Measurements from ENCODE around the gene SDHAF4.

SDHAF4 gene

GRCh38 chr6:70590400-70590799 is 23.7 kb downstream of the SDHAF4 start:
- H3K4me3 ChIP-seq (ENCODE audit: low read depth, low read length, poor library complexity, severe bottlenecking), result no peak overlapping the region
- H2AFZ ChIP-seq (ENCODE audit: low read length), result no peak overlapping the region
- H3K9me3 ChIP-seq (ENCODE audit: low read length), result no peaks in the 10 kb centered on the region
- no peaks in the 10 kb centered on the region for H4K20me1 ChIP-seq (ENCODE audit: insufficient read depth, low read length)
- TF ChIP-seq, protein P1, sequence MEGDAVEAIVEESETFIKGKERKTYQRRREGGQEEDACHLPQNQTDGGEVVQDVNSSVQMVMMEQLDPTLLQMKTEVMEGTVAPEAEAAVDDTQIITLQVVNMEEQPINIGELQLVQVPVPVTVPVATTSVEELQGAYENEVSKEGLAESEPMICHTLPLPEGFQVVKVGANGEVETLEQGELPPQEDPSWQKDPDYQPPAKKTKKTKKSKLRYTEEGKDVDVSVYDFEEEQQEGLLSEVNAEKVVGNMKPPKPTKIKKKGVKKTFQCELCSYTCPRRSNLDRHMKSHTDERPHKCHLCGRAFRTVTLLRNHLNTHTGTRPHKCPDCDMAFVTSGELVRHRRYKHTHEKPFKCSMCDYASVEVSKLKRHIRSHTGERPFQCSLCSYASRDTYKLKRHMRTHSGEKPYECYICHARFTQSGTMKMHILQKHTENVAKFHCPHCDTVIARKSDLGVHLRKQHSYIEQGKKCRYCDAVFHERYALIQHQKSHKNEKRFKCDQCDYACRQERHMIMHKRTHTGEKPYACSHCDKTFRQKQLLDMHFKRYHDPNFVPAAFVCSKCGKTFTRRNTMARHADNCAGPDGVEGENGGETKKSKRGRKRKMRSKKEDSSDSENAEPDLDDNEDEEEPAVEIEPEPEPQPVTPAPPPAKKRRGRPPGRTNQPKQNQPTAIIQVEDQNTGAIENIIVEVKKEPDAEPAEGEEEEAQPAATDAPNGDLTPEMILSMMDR (IDR thresholded peaks at IDR 0.05; ENCODE audit: low read length), result no peak
- no peak for TF ChIP-seq EZH2 (IDR thresholded peaks at IDR 0.05; ENCODE audit: borderline replicate concordance, low read length)
- no peak overlapping the region for H3K4me2 ChIP-seq (ENCODE audit: low read length)
- no peak overlapping the region for H3K9ac ChIP-seq (ENCODE audit: low read length)
- H3K9me2 ChIP-seq (ENCODE audit: low read depth, low read length), result no peaks in the 10 kb centered on the region
- H3K79me2 ChIP-seq (ENCODE audit: insufficient read depth, low read length), result no peaks in the 10 kb centered on the region
- H3K27ac ChIP-seq (ENCODE audit: low read depth, low read length, poor library complexity, severe bottlenecking), result no peak overlapping the region
- H3K4me1 ChIP-seq (ENCODE audit: insufficient read depth, low read length, severe bottlenecking), result no peaks in the 10 kb centered on the region
- no peaks in the 10 kb centered on the region for H3F3A ChIP-seq (ENCODE audit: insufficient read depth, low read length)
- no peaks in the 10 kb centered on the region for H3K27me3 ChIP-seq (ENCODE audit: insufficient read depth, low read length)
- H3K36me3 ChIP-seq (ENCODE audit: insufficient read depth, low read length), result peaks cover 6% of the 10 kb centered on the region

DNA sequence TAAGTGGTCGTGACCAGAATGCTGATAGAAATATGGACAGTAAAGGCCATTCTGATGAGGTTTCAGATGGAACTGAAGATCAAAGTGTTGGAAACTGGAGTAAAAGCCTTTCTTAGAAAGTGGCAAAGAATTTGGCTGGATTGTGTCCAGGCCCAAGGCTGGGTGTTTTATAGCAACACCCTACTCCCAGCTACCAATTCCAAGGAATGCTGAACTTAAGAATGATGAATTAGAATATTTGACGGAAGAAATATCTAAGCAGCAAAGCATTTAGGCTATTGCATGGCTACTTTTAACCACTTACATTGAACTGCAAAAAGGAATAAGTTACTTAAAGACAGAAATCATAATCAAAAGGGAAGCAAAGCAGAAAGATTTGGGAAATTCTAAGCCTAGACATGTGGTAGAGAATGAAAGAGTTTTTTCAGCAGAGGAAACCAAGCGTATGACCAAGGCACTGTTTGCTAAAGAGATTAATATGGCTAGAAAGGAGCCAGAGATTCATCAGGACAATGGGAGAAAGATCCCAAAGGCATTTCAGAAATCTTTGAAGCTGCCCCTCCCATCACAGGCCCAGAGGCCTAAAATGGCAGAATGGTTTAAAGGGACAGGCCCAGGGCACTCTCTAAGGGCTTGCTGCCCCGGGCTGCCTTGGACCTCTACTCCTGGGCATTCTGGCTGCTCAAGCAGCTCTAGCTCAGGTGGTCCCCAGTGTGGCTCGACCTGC is 25.8 kb downstream of the SDHAF4 start:
- no peaks in the 10 kb centered on the region for H3K9me2 ChIP-seq (ENCODE audit: low read depth, low read length)
- no peak overlapping the region for H3K4me2 ChIP-seq (ENCODE audit: low read length)
- no peak overlapping the region for H3K9ac ChIP-seq (ENCODE audit: low read length)
- H3K36me3 ChIP-seq (ENCODE audit: insufficient read depth, low read length), result no peaks in the 10 kb centered on the region
- no peaks in the 10 kb centered on the region for H4K20me1 ChIP-seq (ENCODE audit: insufficient read depth, low read length)
- no peak overlapping the region for H3K27ac ChIP-seq (ENCODE audit: low read depth, low read length, poor library complexity, severe bottlenecking)
- H3K4me1 ChIP-seq (ENCODE audit: insufficient read depth, low read length, severe bottlenecking), result no peaks in the 10 kb centered on the region
- H2AFZ ChIP-seq (ENCODE audit: low read length), result no peak overlapping the region
- no peaks in the 10 kb centered on the region for H3K9me3 ChIP-seq (ENCODE audit: low read length)
- H3K27me3 ChIP-seq (ENCODE audit: insufficient read depth, low read length), result no peaks in the 10 kb centered on the region
- no peak for TF ChIP-seq EZH2 (IDR thresholded peaks at IDR 0.05; ENCODE audit: borderline replicate concordance, low read length)
- TF ChIP-seq, protein P1 (IDR thresholded peaks at IDR 0.05; ENCODE audit: low read length), result no peak
- H3K79me2 ChIP-seq (ENCODE audit: insufficient read depth, low read length), result no peaks in the 10 kb centered on the region
- no peaks in the 10 kb centered on the region for H3F3A ChIP-seq (ENCODE audit: insufficient read depth, low read length)
- H3K4me3 ChIP-seq (ENCODE audit: low read depth, low read length, poor library complexity, severe bottlenecking), result no peak overlapping the region

DNA sequence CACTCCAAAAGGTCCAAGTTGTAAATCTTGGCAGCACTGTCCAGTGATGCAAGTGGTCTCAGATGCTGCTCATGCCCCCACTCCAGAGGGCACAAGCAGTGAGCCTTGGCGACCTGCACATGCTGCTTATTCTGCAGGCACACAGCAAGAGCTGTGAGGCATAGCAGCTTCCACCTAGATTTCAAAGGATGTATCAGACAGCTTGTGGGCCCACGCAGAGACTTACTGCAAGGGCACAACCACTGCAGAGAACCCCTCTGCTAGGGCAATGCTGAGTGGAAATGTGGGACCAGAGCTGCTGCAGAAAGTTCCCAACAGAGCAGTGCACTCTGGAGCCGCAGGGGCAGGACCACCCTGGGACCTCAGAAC is 26.4 kb downstream of the SDHAF4 start:
- no peak overlapping the region for H3K9ac ChIP-seq (ENCODE audit: low read length)
- no peaks in the 10 kb centered on the region for H3K79me2 ChIP-seq (ENCODE audit: insufficient read depth, low read length)
- no peak overlapping the region for H3K4me3 ChIP-seq (ENCODE audit: low read depth, low read length, poor library complexity, severe bottlenecking)
- H3K9me3 ChIP-seq (ENCODE audit: low read length), result no peaks in the 10 kb centered on the region
- no peak for TF ChIP-seq EZH2 (IDR thresholded peaks at IDR 0.05; ENCODE audit: borderline replicate concordance, low read length)
- TF ChIP-seq, protein P1 (IDR thresholded peaks at IDR 0.05; ENCODE audit: low read length), result no peak
- no peaks in the 10 kb centered on the region for H4K20me1 ChIP-seq (ENCODE audit: insufficient read depth, low read length)
- no peak overlapping the region for H2AFZ ChIP-seq (ENCODE audit: low read length)
- no peaks in the 10 kb centered on the region for H3K36me3 ChIP-seq (ENCODE audit: insufficient read depth, low read length)
- no peak overlapping the region for H3K27ac ChIP-seq (ENCODE audit: low read depth, low read length, poor library complexity, severe bottlenecking)
- H3K27me3 ChIP-seq (ENCODE audit: insufficient read depth, low read length), result no peaks in the 10 kb centered on the region
- H3K9me2 ChIP-seq (ENCODE audit: low read depth, low read length), result no peaks in the 10 kb centered on the region
- no peaks in the 10 kb centered on the region for H3F3A ChIP-seq (ENCODE audit: insufficient read depth, low read length)
- no peak overlapping the region for H3K4me2 ChIP-seq (ENCODE audit: low read length)
- no peaks in the 10 kb centered on the region for H3K4me1 ChIP-seq (ENCODE audit: insufficient read depth, low read length, severe bottlenecking)

Data from OCI-LY1 (cell line).